BLaER1 treated with 17β-estradiol and CSF1 and Interleukin-3, amounts not matched to agents 10 nM and 100 nM (cell line): ENCODE measurements around the gene SUCLG2.
"Not testable (repeated sequence)": the region's sequence is repeated elsewhere in the genome, so short reads cannot be mapped to it uniquely, and the experiment has no call there.

ENCODE experiments used
- H3K27ac ChIP-seq, 11 experiments: shearing (Covaris generic); formaldehyde crosslinking; 2 replicates each; pipeline ENCODE4 v1.8.1; 2022
- H3K27me3 ChIP-seq, 11 experiments: shearing (Covaris generic); formaldehyde crosslinking; 2 replicates each; pipeline ENCODE4 v1.8.1; 2022
- H3K36me3 ChIP-seq, 11 experiments: shearing (Covaris generic); formaldehyde crosslinking; 2 replicates each; pipeline ENCODE4 v1.8.1; 2022
- H3K4me1 ChIP-seq, 10 experiments: shearing (Covaris generic); formaldehyde crosslinking; 2 replicates each; pipeline ENCODE4 v1.8.1; 2022
- H3K4me2 ChIP-seq, 11 experiments: shearing (Covaris generic); formaldehyde crosslinking; 2 replicates each; pipeline ENCODE4 v1.8.1; 2022
- H3K4me3 ChIP-seq, 10 experiments: shearing (Covaris generic); formaldehyde crosslinking; 2 replicates each; pipeline ENCODE4 v1.8.1; 2022
- H3K9ac ChIP-seq, 11 experiments: shearing (Covaris generic); formaldehyde crosslinking; 2 replicates each; pipeline ENCODE4 v1.8.1; 2022
- H3K9me3 ChIP-seq, 11 experiments: shearing (Covaris generic); formaldehyde crosslinking; replicated peaks in 1 of 11; 2 replicates each; pipeline ENCODE4 v1.8.1; 2022
- H4K20me1 ChIP-seq, 11 experiments: shearing (Covaris generic); formaldehyde crosslinking; 2 replicates each; pipeline ENCODE4 v1.8.1; 2022
- Cebpa-rat ChIP-seq, 11 experiments: shearing (Covaris generic); IDR thresholded peaks; 2 replicates each; pipeline ENCODE4 v1.8.1; 2022

Gene SUCLG2

DNA sequence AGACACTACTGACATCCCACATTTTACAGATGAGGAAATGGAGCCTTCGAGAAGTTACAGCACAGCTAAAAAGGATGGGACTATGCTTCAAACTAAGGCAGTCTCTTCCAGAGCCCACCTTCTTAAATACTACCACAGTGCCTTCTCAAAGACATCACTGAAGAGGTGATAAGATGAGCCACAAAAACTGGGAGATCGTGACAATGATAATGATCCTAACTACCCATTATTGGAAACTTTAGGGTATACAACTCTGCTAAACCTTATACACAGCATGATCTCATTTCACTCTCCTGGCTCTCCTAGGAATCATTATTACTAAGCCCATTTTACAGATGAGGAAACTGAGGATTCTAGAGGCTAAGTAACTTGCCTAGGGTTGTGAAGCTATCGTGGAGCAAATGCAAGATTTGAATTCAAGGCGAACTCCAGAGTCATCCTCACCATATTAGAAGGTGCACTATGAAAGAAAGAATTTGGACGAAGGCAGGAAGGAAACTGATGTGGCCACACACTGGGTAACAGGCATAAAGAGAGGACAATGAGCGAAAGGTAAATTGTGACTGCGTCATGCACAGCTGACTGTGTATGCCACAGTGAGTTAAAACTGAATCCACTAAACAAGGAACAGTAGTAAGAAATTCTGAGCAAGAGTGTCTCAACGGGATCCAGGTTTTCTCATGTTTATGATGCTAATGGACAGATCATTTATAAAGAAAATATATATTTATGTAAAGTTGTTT lies 55.4 kb downstream of the SUCLG2 start:
- Histone ChIP-seq H3K4me3 (no peak overlapping the region), H3K4me2 (no peak overlapping the region)
- TF ChIP-seq Cebpa-rat (IDR thresholded peaks at IDR 0.05) = no peak

DNA sequence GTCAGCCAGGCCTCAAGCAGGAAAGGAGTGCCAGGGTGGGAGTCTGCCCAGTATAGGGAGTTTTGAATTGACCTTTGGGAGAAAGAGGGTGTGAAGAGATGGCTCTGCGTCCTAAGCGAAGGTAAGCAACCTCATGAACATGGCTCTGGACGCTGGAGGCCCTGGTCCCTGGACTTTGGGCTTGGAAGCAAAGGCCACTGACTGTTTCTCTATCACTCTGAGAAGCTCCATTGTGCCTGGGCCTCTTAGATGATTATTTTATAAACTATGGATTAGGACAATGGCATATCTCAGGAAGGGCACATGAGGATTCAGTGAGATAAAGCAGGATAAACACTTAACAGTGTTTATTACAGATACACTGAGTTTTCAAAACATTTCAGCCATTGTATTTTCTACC lies 59.0 kb downstream of the SUCLG2 start:
- Histone ChIP-seq H3K36me3 (peaks cover 0 to 78% (median 0%) of the 10 kb centered on the region in 11 experiments; a peak in 7 of 22 replicates), H3K9me3 (peaks cover 0 to 20% (median 6%) of the 10 kb centered on the region in 11 experiments; a peak in 10 of 22 replicates), H3K4me3 (no peak overlapping the region), H3K27ac (no peak overlapping the region), H3K27me3 (no peaks in the 10 kb centered on the region), H4K20me1 (no peaks in the 10 kb centered on the region), H3K9ac (no peak overlapping the region), H3K4me2 (no peak overlapping the region), H3K4me1 (no peaks in the 10 kb centered on the region)
- TF ChIP-seq Cebpa-rat (IDR thresholded peaks at IDR 0.05) = no peak

More for the DNA sequence above, 55.4 kb downstream of the SUCLG2 start:
- Histone ChIP-seq H3K9ac (no peak overlapping the region), H4K20me1 (peaks cover 0 to 10% (median 0%) of the 10 kb centered on the region in 11 experiments; a peak in 1 of 22 replicates), H3K27me3 (no peaks in the 10 kb centered on the region), H3K27ac (no peak overlapping the region), H3K36me3 (peaks cover 0 to 65% (median 0%) of the 10 kb centered on the region in 11 experiments; a peak in 6 of 22 replicates), H3K4me1 (peaks cover 0 to 5% (median 0%) of the 10 kb centered on the region in 10 experiments; a peak in 2 of 20 replicates), H3K9me3 (no peaks in the 10 kb centered on the region)

DNA sequence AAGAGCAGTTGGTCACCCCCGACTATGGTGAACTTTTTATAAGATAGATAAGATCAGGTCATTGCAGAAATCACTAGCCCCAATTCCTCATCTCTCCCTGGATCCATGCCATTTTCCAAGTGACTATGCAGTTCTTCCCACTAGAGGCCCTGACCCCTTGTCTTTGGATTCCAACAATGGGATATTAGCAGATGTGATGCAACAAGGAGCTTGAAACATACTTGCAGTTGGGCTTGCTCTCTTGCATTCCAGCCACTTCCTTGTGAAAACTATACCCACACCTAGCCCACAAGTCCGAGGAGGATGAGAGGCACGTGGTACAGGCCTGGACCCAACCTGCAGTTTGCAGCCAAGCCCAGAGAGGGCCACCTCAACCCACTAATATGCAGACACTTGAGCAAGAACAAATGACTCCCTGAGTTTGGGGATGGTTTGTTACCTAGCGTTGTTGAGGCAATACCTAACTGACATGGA lies 60.6 kb downstream of the SUCLG2 start:
- H3K9ac ChIP-seq = no peak overlapping the region
- peaks cover 0 to 82% (median 0%) of the 10 kb centered on the region in 11 experiments; a peak in 8 of 22 replicates for H3K36me3 ChIP-seq
- no peaks in the 10 kb centered on the region for H3K4me1 ChIP-seq
- H3K4me2 ChIP-seq = no peak overlapping the region
- peaks cover 0 to 20% (median 6%) of the 10 kb centered on the region in 11 experiments; a peak in 10 of 22 replicates for H3K9me3 ChIP-seq
- H3K4me3 ChIP-seq = no peak overlapping the region
- H3K27me3 ChIP-seq = no peaks in the 10 kb centered on the region
- no peak for TF ChIP-seq Cebpa-rat (IDR thresholded peaks at IDR 0.05)
- no peaks in the 10 kb centered on the region for H4K20me1 ChIP-seq
- no peak overlapping the region for H3K27ac ChIP-seq

DNA sequence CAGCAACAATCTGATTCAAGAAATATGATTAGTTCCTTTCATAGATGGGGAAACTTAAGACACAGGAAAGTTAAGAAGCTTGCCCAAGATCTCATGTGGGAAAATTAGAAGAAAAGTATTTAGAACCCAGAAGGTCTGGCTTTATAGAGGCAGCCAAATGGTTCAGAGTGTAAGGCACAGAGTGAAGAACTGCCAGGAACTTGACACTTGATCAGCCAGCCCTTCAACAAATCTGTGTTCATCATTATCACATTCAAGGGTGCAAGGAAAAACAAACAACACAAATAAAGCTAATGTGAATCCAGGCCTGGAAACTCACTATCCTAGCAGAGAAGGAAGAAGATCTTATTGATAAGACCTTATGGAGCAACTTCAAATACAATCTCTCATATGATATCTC lies 62.4 kb downstream of the SUCLG2 start:
- H4K20me1 ChIP-seq = no peaks in the 10 kb centered on the region
- no peaks in the 10 kb centered on the region for H3K4me1 ChIP-seq
- peaks cover 0 to 66% (median 0%) of the 10 kb centered on the region in 11 experiments; a peak in 8 of 22 replicates for H3K36me3 ChIP-seq
- peaks cover 0 to 20% (median 6%) of the 10 kb centered on the region in 11 experiments; a peak in 10 of 22 replicates for H3K9me3 ChIP-seq
- no peak overlapping the region for H3K9ac ChIP-seq
- no peak overlapping the region for H3K4me3 ChIP-seq
- no peak overlapping the region for H3K4me2 ChIP-seq
- no peak for TF ChIP-seq Cebpa-rat (IDR thresholded peaks at IDR 0.05)
- H3K27ac ChIP-seq = no peak overlapping the region
- no peaks in the 10 kb centered on the region for H3K27me3 ChIP-seq

DNA sequence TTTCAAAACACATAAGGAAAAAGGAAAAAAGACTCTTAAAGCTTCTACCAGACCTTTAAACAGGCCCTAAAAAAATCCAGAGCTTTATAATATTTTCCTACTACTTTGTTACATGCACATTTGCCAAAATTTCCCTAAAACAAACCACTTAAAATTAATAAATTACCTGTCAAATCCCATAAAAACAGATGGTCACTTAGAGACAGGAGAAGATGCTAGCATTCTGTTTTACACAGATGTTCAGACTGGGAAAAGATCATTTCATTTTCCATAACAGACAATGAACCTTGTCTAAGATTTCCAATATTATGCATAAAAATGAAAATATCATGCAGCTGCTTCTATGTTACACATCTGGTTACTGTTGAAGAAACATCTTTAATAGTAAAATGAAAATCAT lies 66.6 kb downstream of the SUCLG2 start:
- no peak for TF ChIP-seq Cebpa-rat (IDR thresholded peaks at IDR 0.05)
- Histone ChIP-seq H3K36me3 (peaks cover 0 to 51% (median 9%) of the 10 kb centered on the region in 11 experiments; a peak in 11 of 22 replicates), H3K27me3 (no peaks in the 10 kb centered on the region), H4K20me1 (no peaks in the 10 kb centered on the region), H3K4me1 (no peaks in the 10 kb centered on the region), H3K9me3 (peaks cover 0 to 34% (median 17%) of the 10 kb centered on the region in 11 experiments; a peak in 14 of 22 replicates), H3K27ac (no peak overlapping the region), H3K4me3 (no peak overlapping the region), H3K9ac (no peak overlapping the region), H3K4me2 (no peak overlapping the region)

DNA sequence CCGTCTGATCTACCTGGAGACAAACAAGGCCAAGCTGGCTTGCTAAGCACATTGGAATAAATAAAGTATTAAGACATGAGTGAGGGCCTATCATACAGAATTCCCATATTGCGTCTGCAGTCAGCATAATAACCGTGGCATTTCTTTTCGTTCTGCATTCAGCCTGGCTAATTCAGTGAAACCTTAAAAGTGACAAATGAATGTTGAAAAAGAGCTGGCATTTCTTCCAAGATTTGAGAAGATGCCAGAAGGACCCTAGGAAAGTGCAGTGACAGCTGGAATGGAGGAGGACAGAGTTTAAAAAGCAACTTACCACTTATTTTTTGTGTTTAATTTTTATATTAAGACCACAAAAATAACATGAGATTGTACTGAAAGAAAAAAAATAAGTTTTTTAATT lies 67.1 kb downstream of the SUCLG2 start:
- Histone ChIP-seq H4K20me1 (no peaks in the 10 kb centered on the region), H3K27me3 (no peaks in the 10 kb centered on the region), H3K36me3 (peaks cover 0 to 53% (median 12%) of the 10 kb centered on the region in 11 experiments; a peak in 11 of 22 replicates), H3K27ac (no peak overlapping the region), H3K9ac (no peak overlapping the region), H3K4me3 (no peak overlapping the region), H3K9me3 (peaks cover 0 to 30% (median 17%) of the 10 kb centered on the region in 11 experiments; a peak in 14 of 22 replicates), H3K4me2 (no peak overlapping the region), H3K4me1 (no peaks in the 10 kb centered on the region)
- TF ChIP-seq Cebpa-rat (IDR thresholded peaks at IDR 0.05) = no peak

DNA sequence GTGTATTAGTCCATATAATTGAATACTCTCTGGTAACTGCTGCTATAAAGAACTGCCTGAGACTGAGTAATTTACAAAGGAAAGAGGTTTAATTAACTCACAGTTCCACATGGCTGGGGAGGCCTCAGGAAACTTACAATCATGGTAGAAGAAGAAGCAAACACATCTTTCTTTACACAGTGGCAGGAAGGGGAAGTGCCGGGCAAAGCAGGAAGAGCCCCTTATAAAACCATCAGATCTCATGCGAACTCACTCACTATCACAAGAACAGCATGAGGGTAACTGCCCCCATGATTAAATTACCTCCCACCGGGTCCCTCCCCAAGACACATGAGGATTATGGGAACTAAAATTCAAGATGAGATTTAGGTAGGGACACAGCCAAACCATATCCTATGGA lies 69.8 kb downstream of the SUCLG2 start:
- peaks cover 0 to 46% (median 11%) of the 10 kb centered on the region in 11 experiments; a peak in 9 of 22 replicates for H3K36me3 ChIP-seq

DNA sequence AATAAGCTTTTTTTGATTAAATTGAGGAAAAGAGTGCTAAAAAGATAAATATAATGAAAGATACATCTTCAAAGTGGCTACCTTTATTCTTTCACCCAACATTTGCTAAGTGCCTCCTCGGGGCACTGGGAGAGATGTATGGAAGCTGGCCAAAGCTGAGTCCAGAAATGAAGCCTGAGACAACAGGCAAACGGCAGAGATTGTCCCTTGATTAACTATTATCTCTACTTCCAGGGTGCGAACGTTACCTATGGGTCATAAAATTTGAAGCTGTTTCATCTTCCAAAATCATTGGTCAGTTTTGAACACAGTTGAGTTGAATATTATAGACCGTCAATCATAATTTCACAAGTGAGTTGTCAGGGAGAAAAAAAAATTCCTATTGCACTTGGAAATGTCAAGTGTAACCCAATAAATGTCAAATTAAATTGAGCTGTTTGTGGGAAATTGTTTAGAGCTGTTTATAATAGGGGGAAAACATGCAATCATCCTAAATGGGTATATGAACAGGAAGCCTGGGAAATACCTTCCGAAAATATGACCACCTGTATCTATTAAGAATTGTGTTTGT lies 73.9 kb downstream of the SUCLG2 start:
- Histone ChIP-seq H3K27me3 (no peaks in the 10 kb centered on the region), H4K20me1 (no peaks in the 10 kb centered on the region), H3K4me2 (no peak overlapping the region), H3K9me3 (peaks cover 0 to 16% (median 11%) of the 10 kb centered on the region in 11 experiments; a peak in 10 of 22 replicates), H3K36me3 (peaks cover 0 to 41% (median 9%) of the 10 kb centered on the region in 11 experiments; a peak in 9 of 22 replicates), H3K4me3 (no peak overlapping the region), H3K27ac (no peak overlapping the region), H3K9ac (no peak overlapping the region), H3K4me1 (no peaks in the 10 kb centered on the region)
- TF ChIP-seq Cebpa-rat (IDR thresholded peaks at IDR 0.05) = no peak

More for the DNA sequence above, 69.8 kb downstream of the SUCLG2 start:
- H3K4me2 ChIP-seq, H3K4me1 ChIP-seq, H4K20me1 ChIP-seq, H3K27ac ChIP-seq, H3K4me3 ChIP-seq, H3K27me3 ChIP-seq, H3K9ac ChIP-seq: not testable (repeated sequence)
- peaks cover 0 to 16% (median 12%) of the 10 kb centered on the region in 11 experiments; a peak in 10 of 22 replicates for H3K9me3 ChIP-seq

DNA sequence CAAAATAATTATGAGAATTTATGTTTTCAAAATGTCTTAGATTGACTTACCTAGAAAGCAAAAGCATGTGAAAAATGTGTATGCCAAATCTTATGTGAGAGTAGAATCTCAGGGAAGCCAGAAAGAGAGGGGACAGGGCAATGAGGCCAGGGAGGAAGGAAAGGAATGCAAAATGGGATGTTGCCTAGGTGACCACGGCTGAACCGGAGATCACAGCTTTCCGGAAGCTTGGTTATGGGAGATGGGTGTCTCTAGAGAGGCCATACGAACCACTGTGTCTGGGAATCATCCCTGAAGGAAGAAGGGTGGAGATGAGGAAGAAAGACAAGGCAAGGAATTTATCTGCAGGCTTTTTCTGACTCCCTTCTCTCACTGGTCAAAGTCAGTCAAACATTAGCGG lies 76.0 kb downstream of the SUCLG2 start:
- no peaks in the 10 kb centered on the region for H3K27me3 ChIP-seq
- no peak overlapping the region for H3K9ac ChIP-seq
- H3K4me1 ChIP-seq = no peaks in the 10 kb centered on the region
- no peak overlapping the region for H3K4me2 ChIP-seq
- peaks cover 0 to 5% (median 0%) of the 10 kb centered on the region in 11 experiments; a peak in 1 of 22 replicates for H3K9me3 ChIP-seq
- no peak for TF ChIP-seq Cebpa-rat (IDR thresholded peaks at IDR 0.05)
- peaks cover 0 to 3% (median 0%) of the 10 kb centered on the region in 11 experiments; a peak in 1 of 22 replicates for H4K20me1 ChIP-seq
- no peak overlapping the region for H3K27ac ChIP-seq
- peaks cover 0 to 39% (median 3%) of the 10 kb centered on the region in 11 experiments; a peak in 7 of 22 replicates for H3K36me3 ChIP-seq
- no peak overlapping the region for H3K4me3 ChIP-seq
